NAMALWA (cell line): ENCODE results near the gene CXCL12.

Experiments used
- DNase-seq: peaks from one replicate; pipeline ENCODE4 v3.0.0-alpha.2; 2015; ENCODE audit warnings: low spot score

Gene CXCL12

GRCh38 chr10:44362866-44363711 is 21.8 kb downstream of the CXCL12 start:
- DNase-seq, result no peak

- DNase-seq, result no peak
These were observed 23.8 kb downstream of the CXCL12 start for GRCh38 chr10:44361109-44361508.

- no peak for DNase-seq
These were observed 26.7 kb downstream of the CXCL12 start for GRCh38 chr10:44358080-44358771.

- no peak for DNase-seq
These were observed 27.8 kb downstream of the CXCL12 start for GRCh38 chr10:44357023-44357540.

GRCh38 chr10:44356139-44357022 is 28.5 kb downstream of the CXCL12 start:
- no peak for DNase-seq

- DNase-seq, result no peak
These were observed 29.3 kb downstream of the CXCL12 start for GRCh38 chr10:44355630-44356029.

- DNase-seq, result no peak
These were observed 30.1 kb downstream of the CXCL12 start for GRCh38 chr10:44354771-44355170.

GRCh38 chr10:44353721-44354120 is 31.2 kb downstream of the CXCL12 start:
- DNase-seq, result no peak

GRCh38 chr10:44353128-44353390 is 31.8 kb downstream of the CXCL12 start:
- DNase-seq, result no peak

GRCh38 chr10:44352316-44353127 is 32.4 kb downstream of the CXCL12 start:
- DNase-seq, result no peak

GRCh38 chr10:44348496-44348895 is 36.4 kb downstream of the CXCL12 start:
- DNase-seq, result no peak

- DNase-seq, result no peak
These were observed 37.1 kb downstream of the CXCL12 start for GRCh38 chr10:44347609-44348400.

- DNase-seq, result no peak
These were observed 40.2 kb downstream of the CXCL12 start for GRCh38 chr10:44344727-44345126.

- DNase-seq, result no peak
These were observed 41.1 kb downstream of the CXCL12 start for GRCh38 chr10:44343843-44344242.

- DNase-seq, result no peak
These were observed 43.0 kb downstream of the CXCL12 start for GRCh38 chr10:44341886-44342285.

- no peak for DNase-seq
These were observed 44.3 kb downstream of the CXCL12 start for GRCh38 chr10:44340557-44340956.

GRCh38 chr10:44339218-44339617 is 45.7 kb downstream of the CXCL12 start:
- DNase-seq, result no peak

- DNase-seq, result no peak
These were observed 47.8 kb downstream of the CXCL12 start for GRCh38 chr10:44337081-44337480.

GRCh38 chr10:44335330-44336021 is 49.4 kb downstream of the CXCL12 start:
- DNase-seq, result no peak

GRCh38 chr10:44334621-44335184 is 50.2 kb downstream of the CXCL12 start:
- no peak for DNase-seq
